Chondrocyte (in vitro differentiated cells): Measurements from ENCODE around the gene KCNJ12. TPM values are rescaled to one million over a fixed set of nuclear protein-coding genes. Genes with fewer than 3 reads are reported as not detected.
"Not testable (repeated sequence)": the region's sequence is repeated elsewhere in the genome, so short reads cannot be mapped to it uniquely, and the experiment has no call there.

Source experiments
- DNase-seq: peaks from one replicate; pipeline ENCODE4 v3.0.0; 2021; ENCODE audit warnings: mixed read lengths, low spot score
- H3K27ac Mint-ChIP-seq: one replicate; pipeline ENCODE4 v1.8.0; 2021; ENCODE audit warnings: mild to moderate bottlenecking, moderate library complexity, mixed read lengths; ENCODE audit not compliant: unreplicated experiment
- H3K27me3 Mint-ChIP-seq: 2 replicates; pipeline ENCODE4 v1.8.0; 2021; ENCODE audit warnings: low read depth, mixed read lengths
- H3K36me3 Mint-ChIP-seq: 2 replicates; pipeline ENCODE4 v1.8.0; 2021; ENCODE audit warnings: low read depth, mixed read lengths
- H3K4me1 Mint-ChIP-seq: 2 replicates; pipeline ENCODE4 v1.8.0; 2021; ENCODE audit warnings: low read depth, mild to moderate bottlenecking, mixed read lengths
- H3K4me3 Mint-ChIP-seq: one replicate; pipeline ENCODE4 v1.8.0; 2021; ENCODE audit warnings: mild to moderate bottlenecking, moderate library complexity, mixed read lengths; ENCODE audit not compliant: unreplicated experiment
- H3K9me3 Mint-ChIP-seq: 2 replicates; pipeline ENCODE4 v1.8.0; 2021; ENCODE audit warnings: low read depth, mixed read lengths
- CTCF ChIP-seq: fragments of 200-600 bp; sonication (generic); IDR thresholded peaks from 2 replicates; pipeline ENCODE4 v1.5.0; 2021; ENCODE audit warnings: antibody characterized with exemption, mild to moderate bottlenecking, moderate library complexity
- total RNA-seq: library from RNA; stranded (reverse); gene quantifications from 3 replicates; pipeline ENCODE4 v1.2.1, GENCODE V29; 2021

Gene KCNJ12
- total RNA-seq, 1 donor from 2014 or later = 2.5 TPM

GRCh38 chr17:21455761-21456160 is 79.6 kb downstream of the KCNJ12 start:
- no peak for TF ChIP-seq CTCF
- H3K4me3 Mint-ChIP-seq = no peak overlapping the region
- H3K4me1 Mint-ChIP-seq = peaks cover 32% of the 10 kb centered on the region
- DNase-seq = no peak
- no peak overlapping the region for H3K27ac Mint-ChIP-seq
- H3K27me3 Mint-ChIP-seq = peaks cover 3% of the 10 kb centered on the region
- H3K36me3 Mint-ChIP-seq = no peaks in the 10 kb centered on the region
- no peaks in the 10 kb centered on the region for H3K9me3 Mint-ChIP-seq

GRCh38 chr17:21456449-21456848 is 80.3 kb downstream of the KCNJ12 start:
- H3K36me3 Mint-ChIP-seq, H3K27ac Mint-ChIP-seq, H3K4me3 Mint-ChIP-seq, H3K9me3 Mint-ChIP-seq, H3K27me3 Mint-ChIP-seq, DNase-seq: not testable (repeated sequence)
- H3K4me1 Mint-ChIP-seq = peaks cover 37% of the 10 kb centered on the region

- no peak overlapping the region for H3K4me3 Mint-ChIP-seq
- peaks cover 3% of the 10 kb centered on the region for H3K27me3 Mint-ChIP-seq
- H3K4me1 Mint-ChIP-seq = peaks cover 34% of the 10 kb centered on the region
- H3K9me3 Mint-ChIP-seq = no peaks in the 10 kb centered on the region
- no peak for DNase-seq
- peak overlapping the region; percentile 29 for H3K27ac Mint-ChIP-seq
- H3K36me3 Mint-ChIP-seq = no peaks in the 10 kb centered on the region
- TF ChIP-seq CTCF = peak; percentile 97
These were observed 81.2 kb downstream of the KCNJ12 start for GRCh38 chr17:21457051-21458026.

GRCh38 chr17:21458054-21458453 is 81.9 kb downstream of the KCNJ12 start:
- Mint-ChIP-seq H3K9me3 (no peaks in the 10 kb centered on the region), H3K36me3 (no peaks in the 10 kb centered on the region), H3K4me3 (no peak overlapping the region), H3K27ac (no peak overlapping the region), H3K4me1 (peaks cover 29% of the 10 kb centered on the region), H3K27me3 (no peaks in the 10 kb centered on the region)
- TF ChIP-seq CTCF = no peak
- DNase-seq = no peak

- no peak for DNase-seq
- Mint-ChIP-seq H3K27ac (no peak overlapping the region), H3K36me3 (no peaks in the 10 kb centered on the region), H3K9me3 (no peaks in the 10 kb centered on the region), H3K4me3 (no peak overlapping the region), H3K27me3 (peaks cover 3% of the 10 kb centered on the region), H3K4me1 (peaks cover 41% of the 10 kb centered on the region)
- no peak for TF ChIP-seq CTCF
These were observed 83.4 kb downstream of the KCNJ12 start for GRCh38 chr17:21459536-21459935.
